NCI-H1048 (cell line): ENCODE results near the gene RET.

Experiments
- DNase-seq: peaks from one replicate; lab custom pipeline; 2025; lab: John Stamatoyannopoulos, UW

Gene RET

DNA sequence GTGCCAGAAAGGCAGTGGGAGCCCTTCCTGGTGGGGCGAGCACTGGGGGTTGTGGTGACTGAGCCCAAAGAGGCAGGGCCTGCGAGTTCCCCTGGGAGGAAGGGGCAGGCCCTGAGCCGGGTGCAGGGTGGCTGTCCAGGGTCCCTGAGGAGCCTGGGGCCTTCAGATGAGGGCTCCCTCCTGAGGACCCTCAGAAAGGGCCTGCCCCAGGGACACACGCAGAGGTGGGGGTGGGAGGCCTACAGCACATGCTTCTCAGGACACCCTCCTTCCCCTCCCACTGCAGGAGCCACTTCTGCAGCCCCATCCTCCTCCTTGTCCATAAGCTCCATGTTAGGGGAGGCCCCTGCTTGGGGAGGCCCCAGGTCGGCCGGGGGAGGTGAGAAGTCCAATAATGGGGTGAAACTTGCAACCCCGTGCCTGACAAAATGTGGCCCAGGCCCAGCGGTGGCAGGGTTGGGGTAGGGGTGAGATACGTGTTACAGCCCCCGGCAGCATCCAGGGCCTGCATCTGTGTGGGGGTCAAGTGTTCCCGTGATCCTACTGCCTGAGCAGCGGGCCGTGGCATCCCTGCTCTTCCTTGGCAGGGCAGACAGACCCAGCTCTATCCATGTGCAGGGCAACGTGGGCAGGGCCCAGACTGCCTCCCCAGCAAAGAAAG lies 31.8 kb upstream of the RET start:
- DNase-seq, result no peak

DNA sequence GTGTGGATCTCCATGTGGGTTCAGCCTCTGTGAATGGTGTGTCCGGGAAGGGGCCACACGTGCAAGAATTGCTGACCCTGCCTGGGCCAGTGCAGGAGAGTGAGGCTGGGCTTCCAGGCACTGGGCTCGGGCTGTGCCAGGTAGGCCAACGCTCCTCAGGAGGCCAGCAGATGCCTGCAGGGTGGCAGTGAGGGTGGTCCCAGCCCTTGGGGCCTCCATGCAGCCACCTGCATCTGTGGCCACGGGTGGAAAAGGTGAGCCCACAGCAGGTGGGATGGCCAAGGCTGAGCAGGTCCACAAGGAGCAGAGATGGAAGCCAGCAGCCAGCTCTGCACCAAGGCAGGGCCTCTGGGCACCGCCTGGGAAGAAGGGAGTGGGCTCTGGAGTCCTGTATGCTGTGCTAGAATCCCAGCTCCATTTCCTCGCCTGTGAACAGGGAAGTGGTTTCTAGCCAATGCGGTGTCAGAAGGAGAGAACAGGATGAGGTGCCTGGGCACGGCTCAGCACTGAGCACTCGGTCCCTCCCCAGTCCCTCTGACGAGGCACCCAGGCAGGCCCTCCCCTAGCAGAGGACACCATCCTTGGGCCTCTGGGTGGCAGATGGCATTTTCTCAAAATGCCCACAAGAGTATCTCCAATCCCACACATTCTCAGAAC lies 31.1 kb upstream of the RET start:
- DNase-seq, result no peak

DNA sequence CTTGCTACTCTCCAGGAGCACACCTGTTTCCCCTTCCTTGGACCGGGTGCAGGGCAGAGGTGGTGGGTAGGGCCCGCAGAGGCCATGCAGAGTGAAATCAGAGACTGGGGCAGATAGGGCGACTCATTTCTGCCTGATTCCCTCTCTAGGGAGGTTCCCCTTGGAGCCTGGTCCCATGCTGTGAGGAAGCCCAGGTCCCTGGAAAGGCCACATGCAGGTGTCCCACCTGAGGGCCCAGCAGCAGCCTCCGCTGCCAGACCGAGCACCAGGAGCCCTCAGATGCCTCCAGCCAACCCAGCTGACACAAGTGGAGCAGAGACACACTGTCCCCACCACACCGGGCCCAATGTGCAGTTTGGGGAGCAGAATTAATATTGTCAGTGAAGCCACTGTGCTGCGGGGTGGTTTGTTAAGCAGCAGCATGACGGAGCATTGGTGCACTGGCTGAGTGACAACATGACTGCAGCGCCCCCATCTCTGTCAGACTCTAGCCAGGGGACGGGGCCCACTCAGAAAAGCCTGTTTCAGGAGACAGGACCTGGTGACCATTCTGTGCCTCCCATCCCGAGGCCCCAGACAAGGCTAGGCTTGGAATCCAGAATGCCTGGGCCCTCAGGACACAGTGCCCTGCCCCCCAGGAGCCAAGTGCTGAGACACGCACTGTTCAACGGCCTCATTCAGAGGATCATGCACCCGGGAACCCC lies 30.4 kb upstream of the RET start:
- no peak for DNase-seq

DNA sequence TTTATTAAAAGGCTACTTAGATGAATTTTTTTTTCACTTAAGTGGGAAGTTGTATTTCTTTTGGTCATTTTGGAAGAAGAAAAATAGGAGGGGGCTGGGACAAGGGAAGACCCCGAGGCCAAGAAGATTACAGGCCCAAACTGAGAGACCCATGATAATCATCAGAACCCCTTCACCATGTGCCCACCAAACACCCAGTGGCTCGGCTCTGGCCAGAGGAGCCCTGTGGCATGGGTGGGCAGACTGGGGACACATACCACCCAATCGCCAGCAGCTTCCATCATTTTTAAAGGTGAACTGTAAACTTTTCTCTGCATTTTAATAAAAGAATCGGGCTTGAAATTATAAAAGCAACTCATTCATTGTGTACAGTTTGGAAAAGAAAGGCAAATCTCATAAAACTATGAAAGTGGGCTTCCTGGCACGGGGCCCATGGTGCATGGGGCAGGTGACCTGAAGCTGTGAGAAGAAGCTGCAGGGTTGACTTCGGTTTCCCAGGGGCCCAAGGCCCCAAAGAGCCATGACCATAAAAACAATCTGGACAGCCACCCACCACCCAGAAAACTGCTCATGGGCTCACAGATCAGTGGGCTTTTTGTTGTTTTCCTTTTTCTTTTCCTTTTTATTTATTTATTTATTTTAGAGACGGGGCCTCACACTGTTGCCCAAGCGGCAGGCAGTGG lies 29.4 kb upstream of the RET start:
- no peak for DNase-seq

DNA sequence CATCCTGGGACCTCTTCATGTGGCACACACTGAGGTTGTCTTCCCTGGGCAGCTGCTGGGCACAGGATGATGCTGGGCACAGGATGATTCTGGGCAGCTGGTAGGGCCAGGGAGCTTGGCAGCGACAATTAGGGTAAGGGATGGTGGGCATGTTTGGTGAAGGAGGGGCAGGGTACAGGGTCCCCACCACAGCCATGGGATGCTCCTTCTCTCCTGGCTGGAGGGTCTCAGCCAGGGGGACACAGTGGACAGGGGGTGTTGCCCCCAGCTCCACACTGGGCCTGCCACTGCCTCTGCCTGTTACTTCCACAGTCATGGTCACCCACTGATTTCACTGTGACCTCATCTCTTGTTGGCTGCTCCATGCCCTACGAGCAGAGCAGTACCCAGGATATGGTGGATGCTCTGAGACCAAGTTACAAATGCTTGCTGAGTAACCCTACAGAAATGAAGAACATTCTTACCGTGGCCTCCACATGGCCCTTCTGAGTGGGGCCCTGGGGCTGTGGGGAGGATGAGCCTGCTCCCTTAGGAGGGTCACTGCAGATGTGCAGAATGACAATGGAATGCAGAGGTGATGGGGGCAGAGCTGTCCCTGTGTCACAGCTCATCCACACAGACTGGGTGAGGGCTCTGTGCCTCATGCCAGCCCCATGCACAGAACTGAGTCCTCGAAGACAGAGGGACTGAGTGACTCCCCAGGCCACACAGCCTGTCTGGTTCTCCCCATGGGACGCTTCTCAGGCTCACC lies 28.4 kb upstream of the RET start:
- DNase-seq, result no peak

DNA sequence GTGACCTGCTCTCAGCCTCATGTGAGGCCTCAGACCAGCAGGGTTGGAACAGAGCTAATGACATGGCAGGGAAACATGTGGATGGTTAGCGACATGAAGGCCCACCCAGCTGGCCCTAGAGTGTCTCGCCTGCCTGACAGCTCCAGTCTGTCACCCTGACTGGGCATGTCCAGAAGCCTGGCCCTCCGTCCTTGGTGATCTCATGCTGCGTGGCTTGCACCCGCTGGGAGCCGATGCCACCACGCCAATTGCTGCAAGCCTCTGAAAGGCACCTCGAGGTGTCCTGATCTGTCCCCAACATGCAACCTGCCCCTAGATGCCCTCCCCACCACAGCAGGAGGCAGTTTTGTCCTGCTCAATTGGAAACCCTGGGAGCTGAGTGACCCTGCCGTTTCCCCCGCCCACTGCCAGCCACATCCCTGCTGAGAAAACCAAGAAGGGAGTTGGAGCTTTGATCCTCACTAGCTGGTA lies 27.8 kb upstream of the RET start:
- no peak for DNase-seq

DNA sequence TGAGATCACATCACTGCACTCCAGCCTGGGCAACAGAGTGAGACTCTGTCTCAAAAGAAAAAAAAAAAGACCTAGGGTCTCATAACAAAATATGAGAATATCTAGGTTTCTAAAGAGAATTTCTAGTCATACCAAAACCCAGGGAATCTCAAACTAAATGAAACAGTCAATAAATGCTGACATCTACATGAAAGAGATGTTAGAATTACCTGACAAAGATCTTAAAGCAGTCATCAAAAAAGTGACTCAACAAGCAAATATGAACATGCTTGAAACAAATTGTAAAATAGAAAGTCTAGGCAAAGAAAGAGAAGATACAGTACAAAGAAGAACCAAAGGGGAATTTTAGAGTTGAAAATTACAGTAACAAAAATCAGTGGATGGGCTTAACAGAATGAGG lies 26.9 kb upstream of the RET start:
- no peak for DNase-seq

DNA sequence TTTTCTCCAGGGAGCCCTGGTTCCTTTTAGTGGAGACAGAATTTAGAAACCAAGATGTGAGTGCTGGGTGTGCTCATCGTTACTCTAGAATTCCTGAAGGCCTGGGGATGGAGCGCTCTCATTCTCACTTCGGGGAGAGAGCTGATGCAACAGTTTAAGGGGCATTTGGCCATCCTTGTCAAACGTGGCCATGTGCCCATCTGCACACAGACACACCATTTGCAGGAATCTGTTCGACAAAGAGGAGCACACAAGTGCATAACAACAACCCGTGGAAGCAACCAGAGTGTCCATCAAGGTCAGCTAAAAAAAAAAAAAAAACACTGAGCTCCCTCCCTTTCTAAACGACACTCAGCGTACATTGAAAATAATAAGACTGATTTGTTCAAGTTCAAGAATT lies 23.0 kb upstream of the RET start:
- no peak for DNase-seq

DNA sequence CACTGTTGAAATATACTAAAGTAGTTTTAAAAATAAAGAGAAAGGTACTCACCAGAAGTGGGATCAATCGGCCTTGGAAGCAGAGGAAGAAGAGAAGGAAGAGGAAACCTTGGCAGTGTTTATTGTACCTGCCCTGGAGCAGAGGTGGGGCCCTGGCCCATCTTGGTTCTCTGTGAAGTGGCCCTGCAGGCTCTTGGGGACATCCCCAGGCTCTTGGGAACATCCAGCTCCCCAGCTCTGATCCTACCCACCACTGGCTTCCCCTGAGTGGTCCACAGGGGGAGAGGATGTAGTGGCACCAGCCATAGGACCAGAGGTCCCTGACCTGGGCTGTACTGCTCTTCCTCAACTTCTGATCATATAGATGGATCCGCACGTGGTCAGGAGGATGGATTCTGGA lies 22.3 kb upstream of the RET start:
- DNase-seq, result no peak

DNA sequence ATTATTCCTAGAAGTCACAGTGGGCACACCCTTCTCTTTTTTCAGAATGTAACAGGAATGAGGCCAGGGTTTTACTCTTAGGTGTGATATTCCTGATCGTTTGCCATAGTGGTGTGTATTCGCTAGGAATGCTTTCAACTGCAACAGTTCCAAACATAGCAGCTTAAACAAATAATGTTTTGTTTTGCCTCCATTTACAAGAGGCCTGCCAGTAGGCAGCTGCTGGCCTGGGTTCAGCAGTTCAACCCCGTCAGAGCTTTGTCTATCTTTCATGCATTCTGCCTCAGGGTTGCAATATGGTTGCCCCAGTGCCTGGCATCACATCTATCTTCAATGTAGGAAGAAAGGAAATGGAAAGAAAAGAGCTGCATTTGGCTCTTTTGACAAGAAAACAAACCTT lies 21.7 kb upstream of the RET start:
- DNase-seq, result no peak

DNA sequence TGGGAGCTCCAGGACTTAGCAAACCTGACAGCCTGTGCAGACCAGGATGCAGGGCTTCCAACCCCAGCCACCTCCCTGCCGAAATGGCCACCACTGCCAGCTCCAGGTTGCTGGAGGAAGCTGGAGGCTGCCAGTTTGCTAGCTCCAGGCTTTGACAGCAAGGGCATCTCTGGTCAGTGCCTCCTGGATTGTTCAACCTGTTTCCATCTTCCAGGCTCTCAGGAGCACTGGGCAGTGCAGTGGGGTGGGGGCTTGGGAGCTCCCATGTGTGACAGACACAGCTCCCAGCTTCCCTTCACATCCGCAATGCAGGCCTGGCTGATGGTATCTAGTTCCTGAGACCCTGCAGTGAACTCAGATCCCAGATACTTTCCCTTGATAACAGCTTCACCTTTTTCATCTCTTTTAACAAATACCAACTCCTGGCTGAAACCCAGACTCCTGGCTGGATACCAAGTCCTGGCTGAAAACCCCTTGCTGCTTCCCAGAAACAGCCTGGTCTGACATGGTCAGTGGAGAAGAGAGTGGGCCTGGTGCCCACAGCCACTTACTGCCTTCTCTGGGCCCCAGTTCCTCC lies 20.8 kb upstream of the RET start:
- no peak for DNase-seq

DNA sequence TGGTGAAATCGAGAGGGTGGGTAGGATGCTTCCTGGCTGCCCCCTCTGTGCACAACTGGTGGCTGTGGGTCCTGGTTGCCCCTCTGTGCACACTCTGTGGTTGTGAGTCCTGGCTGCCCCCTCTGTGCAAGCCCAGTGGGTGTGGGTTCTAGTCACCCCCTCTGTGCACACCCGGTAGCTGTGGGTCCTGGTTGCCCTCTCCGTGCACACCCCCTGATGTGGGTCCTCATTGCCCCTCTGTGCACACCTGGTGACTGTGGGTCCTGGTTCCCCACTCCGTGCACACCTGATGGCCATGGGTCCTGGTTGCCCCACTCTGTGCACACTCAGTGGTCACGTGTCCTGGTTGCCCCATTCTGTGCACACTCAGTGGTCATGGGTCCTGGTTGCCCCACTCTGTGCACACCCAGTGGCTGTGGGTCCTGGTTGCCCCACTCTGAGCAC lies 20.3 kb upstream of the RET start:
- no peak for DNase-seq

DNA sequence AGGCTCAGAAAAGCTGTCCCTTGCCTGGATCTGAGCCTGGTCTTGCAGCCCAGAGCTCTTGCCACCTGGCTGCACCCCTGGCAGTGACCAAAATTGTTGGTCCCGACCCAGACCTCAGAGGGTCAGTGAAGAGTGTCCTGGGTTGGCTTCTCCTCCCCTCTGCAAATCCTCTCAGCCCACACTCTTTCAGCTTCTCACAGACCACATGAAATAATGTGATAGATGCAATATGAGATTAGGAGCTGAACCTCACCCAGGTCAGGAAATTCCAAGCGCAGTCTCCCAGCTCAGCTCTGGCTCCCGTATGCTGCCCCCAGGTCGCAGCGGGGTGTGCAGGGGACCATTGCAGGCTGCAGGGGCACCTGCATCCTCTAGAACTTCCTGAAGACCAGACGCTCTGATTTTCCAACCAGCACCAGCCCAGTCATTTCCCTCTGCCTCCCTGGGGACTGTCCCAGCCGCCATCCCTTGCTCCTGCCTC lies 19.6 kb upstream of the RET start:
- no peak for DNase-seq

DNA sequence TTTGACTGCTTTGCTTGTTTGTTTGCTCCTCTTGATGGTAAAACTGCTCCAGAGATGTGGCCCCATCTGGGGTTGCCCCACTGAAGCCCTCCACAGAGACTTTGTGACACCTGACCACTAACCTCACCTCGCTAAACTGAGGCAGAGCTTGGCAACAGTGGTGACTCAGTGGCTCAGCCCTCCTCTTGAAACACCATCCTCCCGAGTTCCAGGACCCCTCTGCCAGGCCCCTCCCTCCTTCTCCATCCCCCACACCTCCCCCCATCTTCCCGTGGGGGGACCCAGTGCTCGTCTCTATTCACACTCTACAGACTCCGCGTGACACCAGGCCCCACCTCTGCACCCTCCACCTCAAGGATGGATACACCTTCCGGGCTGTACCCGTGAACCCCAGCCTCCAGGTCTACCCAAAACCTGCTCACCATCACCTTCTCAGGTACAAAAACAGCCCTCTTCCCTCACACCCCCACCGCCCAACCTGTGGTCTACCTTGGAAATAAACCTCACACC lies 19.0 kb upstream of the RET start:
- no peak for DNase-seq

DNA sequence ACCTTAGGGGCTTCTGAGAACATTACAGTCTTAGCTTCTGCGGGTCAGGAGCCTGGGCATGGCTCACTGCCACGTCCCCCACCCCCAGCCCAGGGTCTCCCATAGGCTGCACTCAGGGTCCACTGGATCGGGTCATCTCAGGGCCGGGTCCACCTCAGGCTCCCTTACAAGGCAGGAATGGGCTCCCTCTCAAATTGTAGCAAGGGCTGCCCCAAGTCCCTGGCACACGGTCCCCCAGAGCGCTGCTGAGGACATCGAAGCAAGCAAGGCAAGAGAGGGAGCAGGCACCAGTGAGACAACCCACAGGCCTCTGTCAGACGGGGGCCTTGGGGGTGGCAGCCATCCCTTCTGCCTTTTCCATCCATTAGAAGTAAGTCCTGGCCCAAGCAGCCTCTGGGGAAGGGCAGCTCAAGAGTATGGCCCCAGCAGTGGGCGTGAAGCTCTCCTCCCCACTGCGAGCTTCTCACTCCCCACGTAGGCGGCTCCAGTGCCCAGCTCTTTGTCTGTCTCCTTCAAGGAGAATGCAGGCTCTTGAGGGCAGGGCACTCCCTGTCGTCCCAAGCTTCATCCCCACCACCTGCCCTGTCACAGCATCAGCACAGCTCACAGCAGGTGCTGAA lies 18.0 kb upstream of the RET start:
- DNase-seq, result no peak

DNA sequence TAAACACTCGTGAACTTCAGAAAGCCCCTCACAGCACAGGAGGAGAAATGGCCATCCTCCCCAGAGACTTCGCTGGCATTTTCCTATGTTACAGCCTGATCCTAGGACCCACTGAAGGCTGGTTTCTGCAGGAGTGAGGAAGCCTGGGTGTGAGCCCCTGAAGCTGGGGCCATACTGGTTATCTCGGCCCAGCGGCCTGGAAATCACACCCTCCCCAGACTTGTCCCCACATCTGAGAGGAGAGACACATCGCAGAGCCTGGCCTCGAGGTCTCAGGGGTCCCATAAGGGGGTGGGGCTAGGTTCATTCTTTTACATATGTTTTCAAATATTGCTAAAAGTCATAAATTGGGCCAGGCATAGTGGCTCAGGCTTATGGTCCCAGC lies 17.5 kb upstream of the RET start:
- no peak for DNase-seq

DNA sequence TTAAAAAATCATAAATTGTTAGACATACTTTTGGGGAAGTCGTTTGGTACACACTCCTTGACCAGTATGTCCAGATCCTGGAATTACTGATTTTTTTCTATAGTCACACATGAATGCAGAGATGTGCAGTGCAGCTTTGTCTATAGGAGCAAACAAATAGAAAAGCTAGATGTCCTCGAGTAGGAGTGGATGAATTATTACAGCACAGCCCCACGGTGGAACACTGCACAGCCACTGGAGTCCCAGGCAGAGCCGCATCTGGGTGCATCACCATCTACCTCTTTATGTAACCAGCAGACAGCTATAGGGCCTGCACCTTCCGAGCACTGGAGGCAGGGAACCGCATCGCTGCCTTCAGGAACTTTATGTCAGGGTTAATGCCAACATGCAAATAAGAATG lies 17.0 kb upstream of the RET start:
- no peak for DNase-seq

DNA sequence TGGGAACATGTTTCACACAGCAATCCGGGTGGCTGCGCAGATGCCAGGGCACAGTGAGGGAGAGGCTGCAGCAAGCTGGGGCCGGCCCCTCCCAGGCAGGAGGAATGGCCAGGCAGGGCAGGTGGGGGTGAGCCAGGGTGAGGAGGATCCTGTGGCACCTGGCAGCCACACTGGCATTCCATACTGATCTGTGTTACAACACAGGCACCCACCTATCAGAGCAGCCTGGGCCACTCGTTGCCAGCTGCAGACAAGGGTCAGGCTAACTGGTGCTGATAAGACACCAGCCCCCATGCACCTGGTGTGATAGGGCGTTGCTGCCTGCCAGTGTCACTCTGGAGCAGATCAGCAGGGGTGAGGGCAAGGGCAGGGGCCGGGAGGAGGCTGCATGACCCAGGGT lies 16.6 kb upstream of the RET start:
- no peak for DNase-seq

DNA sequence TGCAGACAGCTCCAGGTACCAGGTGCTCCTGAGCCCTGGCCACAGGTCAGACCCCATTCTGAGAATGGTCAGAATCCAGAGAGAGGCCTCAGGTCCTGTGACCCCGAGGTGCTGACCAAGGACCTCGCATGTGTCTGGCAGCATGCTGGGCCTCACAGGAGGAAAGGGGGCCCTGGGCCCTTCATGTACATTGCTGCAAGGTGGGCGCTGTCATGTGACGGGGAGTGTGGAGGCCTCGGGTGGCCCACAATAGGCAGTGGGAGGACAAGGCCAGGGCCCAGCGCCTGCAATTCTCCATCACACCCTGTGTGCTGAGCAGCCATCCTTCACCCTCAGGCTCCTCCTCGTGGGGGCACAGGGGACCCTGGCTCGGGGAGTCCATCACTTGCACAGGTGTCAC lies 15.5 kb upstream of the RET start:
- DNase-seq, result no peak

DNA sequence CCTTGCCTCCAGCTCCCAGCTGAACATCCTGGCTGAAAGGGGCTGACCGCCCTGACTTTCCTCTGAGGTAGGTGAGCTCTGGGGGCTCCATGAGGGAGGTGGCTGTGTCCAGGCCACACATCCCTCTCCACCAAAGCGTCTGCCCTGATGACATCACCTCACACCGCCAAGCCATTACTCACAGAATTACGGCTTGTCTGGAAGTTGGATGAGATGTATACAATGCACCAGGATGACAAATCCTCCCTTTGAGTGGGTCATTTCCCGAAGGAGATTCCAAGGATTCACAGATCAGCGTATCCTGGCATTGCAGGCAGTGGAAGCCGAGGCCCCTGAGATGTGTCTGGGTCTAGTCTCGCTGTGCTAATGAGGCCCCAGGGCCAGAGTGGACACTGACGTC lies 15.1 kb upstream of the RET start:
- DNase-seq, result no peak
